Parathyroid adenoma (tissue), 2 donors: Measurements from ENCODE around the gene C11orf71.

ENCODE experiments used
- H2AFZ ChIP-seq: fragments of 300-600 bp; sonication (generic); one replicate; pipeline ENCODE4 v1.7.0; 2017; ENCODE audit warnings: antibody characterized with exemption, mild to moderate bottlenecking
- H3K27ac ChIP-seq: fragments of 300-600 bp; sonication (generic); one replicate; pipeline ENCODE4 v1.7.0; 2017
- H3K27me3 ChIP-seq: fragments of 300-600 bp; sonication (generic); one replicate; pipeline ENCODE4 v1.7.0; 2017; ENCODE audit warnings: low read length; ENCODE audit not compliant: control insufficient read depth, insufficient read depth
- H3K36me3 ChIP-seq: fragments of 300-600 bp; sonication (generic); one replicate; pipeline ENCODE4 v1.7.0; 2017; ENCODE audit warnings: low read length; ENCODE audit not compliant: control insufficient read depth, insufficient read depth
- H3K4me1 ChIP-seq: fragments of 300-600 bp; sonication (generic); one replicate; pipeline ENCODE4 v1.7.0; 2017; ENCODE audit warnings: control low read depth
- H3K4me2 ChIP-seq: fragments of 300-600 bp; sonication (generic); one replicate; pipeline ENCODE4 v1.7.0; 2017; ENCODE audit warnings: low read length
- H3K4me3 ChIP-seq: fragments of 300-600 bp; sonication (generic); one replicate; pipeline ENCODE4 v1.7.0; 2017; ENCODE audit warnings: low read depth, low read length
- H3K79me2 ChIP-seq: fragments of 300-600 bp; sonication (generic); one replicate; pipeline ENCODE4 v1.7.0; 2017; ENCODE audit warnings: control low read depth
- H3K9ac ChIP-seq: fragments of 300-600 bp; sonication (generic); one replicate; pipeline ENCODE4 v1.7.0; 2017; ENCODE audit warnings: mild to moderate bottlenecking
- H3K9me3 ChIP-seq: fragments of 300-600 bp; sonication (generic); one replicate; pipeline ENCODE4 v1.7.0; 2017; ENCODE audit warnings: low read length; ENCODE audit not compliant: control insufficient read depth
- CTCF ChIP-seq: fragments of 300-600 bp; sonication (generic); IDR thresholded peaks from one replicate; pipeline ENCODE4 v1.7.0; 2017; ENCODE audit warnings: antibody characterized with exemption, mild to moderate bottlenecking
- donor health status: primary hyperparathyroidism.

The C11orf71 gene

GRCh38 chr11:114377612-114378267, 22.6 kb downstream of the C11orf71 start:
- Histone ChIP-seq H3K9me3 (no peaks in the 10 kb centered on the region), H3K4me1 (no peaks in the 10 kb centered on the region), H3K79me2 (no peaks in the 10 kb centered on the region), H3K27ac (no peak overlapping the region), H3K9ac (no peak overlapping the region), H3K36me3 (no peaks in the 10 kb centered on the region), H3K27me3 (no peaks in the 10 kb centered on the region), H2AFZ (no peak overlapping the region), H3K4me3 (no peak overlapping the region), H3K4me2 (no peak overlapping the region)
- no peak for TF ChIP-seq CTCF

GRCh38 chr11:114375052-114375451, 25.3 kb downstream of the C11orf71 start:
- H3K27me3 ChIP-seq, result no peaks in the 10 kb centered on the region
- no peak overlapping the region for H3K27ac ChIP-seq
- no peak overlapping the region for H2AFZ ChIP-seq
- no peaks in the 10 kb centered on the region for H3K36me3 ChIP-seq
- no peak overlapping the region for H3K9ac ChIP-seq
- no peaks in the 10 kb centered on the region for H3K4me1 ChIP-seq
- H3K79me2 ChIP-seq, result no peaks in the 10 kb centered on the region
- H3K4me3 ChIP-seq, result no peak overlapping the region
- no peaks in the 10 kb centered on the region for H3K9me3 ChIP-seq
- no peak overlapping the region for H3K4me2 ChIP-seq
- TF ChIP-seq CTCF, result no peak

- TF ChIP-seq CTCF, result no peak
- Histone ChIP-seq H3K4me1 (no peaks in the 10 kb centered on the region), H3K4me2 (no peak overlapping the region), H3K79me2 (no peaks in the 10 kb centered on the region), H3K9ac (no peak overlapping the region), H3K27ac (no peak overlapping the region), H3K27me3 (no peaks in the 10 kb centered on the region), H3K36me3 (no peaks in the 10 kb centered on the region), H3K9me3 (no peaks in the 10 kb centered on the region), H3K4me3 (no peak overlapping the region), H2AFZ (no peak overlapping the region)
Observed at GRCh38 chr11:114368918-114369680, 31.2 kb downstream of the C11orf71 start.

GRCh38 chr11:114367244-114367957, 32.9 kb downstream of the C11orf71 start:
- Histone ChIP-seq H2AFZ (no peak overlapping the region), H3K9me3 (no peaks in the 10 kb centered on the region), H3K4me2 (no peak overlapping the region), H3K36me3 (no peaks in the 10 kb centered on the region), H3K4me1 (no peaks in the 10 kb centered on the region), H3K27ac (no peak overlapping the region), H3K27me3 (no peaks in the 10 kb centered on the region), H3K4me3 (no peak overlapping the region), H3K9ac (no peak overlapping the region), H3K79me2 (no peaks in the 10 kb centered on the region)
- TF ChIP-seq CTCF, result no peak
